ENCODE data around the gene IL1RAPL1.

DNA sequence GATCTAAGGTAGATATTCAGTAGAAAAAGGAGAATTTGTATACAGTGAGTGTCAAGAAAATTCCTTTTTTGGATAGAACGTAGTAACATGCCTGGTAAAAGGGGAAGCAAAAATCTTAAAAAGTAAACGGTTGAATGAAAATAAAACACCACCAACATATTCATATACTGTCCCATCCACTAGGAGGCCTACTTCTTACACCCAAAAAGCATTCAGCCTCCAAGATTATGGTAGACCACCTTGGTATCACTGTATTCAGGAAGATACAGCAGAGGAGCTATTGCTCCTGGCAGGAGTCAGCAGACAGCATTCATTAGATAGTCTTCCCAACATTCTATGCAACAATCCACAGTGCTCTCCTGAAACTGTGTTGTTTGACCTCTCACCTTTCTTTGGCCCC, 1353.5 kb downstream of the IL1RAPL1 start:
- TF ChIP-seq, protein P1, sequence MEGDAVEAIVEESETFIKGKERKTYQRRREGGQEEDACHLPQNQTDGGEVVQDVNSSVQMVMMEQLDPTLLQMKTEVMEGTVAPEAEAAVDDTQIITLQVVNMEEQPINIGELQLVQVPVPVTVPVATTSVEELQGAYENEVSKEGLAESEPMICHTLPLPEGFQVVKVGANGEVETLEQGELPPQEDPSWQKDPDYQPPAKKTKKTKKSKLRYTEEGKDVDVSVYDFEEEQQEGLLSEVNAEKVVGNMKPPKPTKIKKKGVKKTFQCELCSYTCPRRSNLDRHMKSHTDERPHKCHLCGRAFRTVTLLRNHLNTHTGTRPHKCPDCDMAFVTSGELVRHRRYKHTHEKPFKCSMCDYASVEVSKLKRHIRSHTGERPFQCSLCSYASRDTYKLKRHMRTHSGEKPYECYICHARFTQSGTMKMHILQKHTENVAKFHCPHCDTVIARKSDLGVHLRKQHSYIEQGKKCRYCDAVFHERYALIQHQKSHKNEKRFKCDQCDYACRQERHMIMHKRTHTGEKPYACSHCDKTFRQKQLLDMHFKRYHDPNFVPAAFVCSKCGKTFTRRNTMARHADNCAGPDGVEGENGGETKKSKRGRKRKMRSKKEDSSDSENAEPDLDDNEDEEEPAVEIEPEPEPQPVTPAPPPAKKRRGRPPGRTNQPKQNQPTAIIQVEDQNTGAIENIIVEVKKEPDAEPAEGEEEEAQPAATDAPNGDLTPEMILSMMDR (IDR thresholded peaks at IDR 0.05): no peak
- TF ChIP-seq POLR2A (IDR thresholded peaks at IDR 0.05): no peak

Data from thyroid gland (tissue), 4 donors.